DMS 273 treated with DMSO at 0.1 percent for 48 hours (cell line): Measurements from ENCODE around the gene PYHIN1.

Experiments
- DNase-seq: peaks from one replicate; lab custom pipeline; 2025; lab: John Stamatoyannopoulos, UW

PYHIN1 gene

DNA sequence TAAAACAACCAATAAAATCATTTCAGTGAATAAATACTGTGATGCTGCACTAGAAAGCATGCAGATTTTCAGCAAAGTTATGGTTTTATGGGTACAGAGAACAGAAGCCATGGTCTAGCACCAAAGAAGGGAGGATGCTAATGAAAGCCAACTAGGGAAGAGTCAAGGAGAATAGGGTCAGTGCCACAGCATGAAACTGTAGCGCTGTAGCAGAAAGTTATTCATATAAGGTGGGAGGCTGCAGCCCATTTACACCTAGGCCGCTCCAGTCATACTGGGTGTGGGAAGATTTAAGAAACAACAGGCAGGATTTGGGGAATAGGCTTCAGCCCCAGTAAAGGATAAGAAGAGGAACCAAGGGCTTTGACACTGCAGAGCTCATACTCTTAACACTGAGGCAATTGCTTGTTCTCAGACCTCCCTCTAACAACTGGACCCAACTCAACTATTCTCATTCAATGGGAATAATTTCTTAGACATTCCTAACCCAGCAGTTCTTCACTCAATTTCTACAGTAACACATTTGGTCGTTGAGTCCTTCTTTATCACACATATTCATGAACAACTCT is 82.7 kb downstream of the PYHIN1 start:
- no peak for DNase-seq

DNA sequence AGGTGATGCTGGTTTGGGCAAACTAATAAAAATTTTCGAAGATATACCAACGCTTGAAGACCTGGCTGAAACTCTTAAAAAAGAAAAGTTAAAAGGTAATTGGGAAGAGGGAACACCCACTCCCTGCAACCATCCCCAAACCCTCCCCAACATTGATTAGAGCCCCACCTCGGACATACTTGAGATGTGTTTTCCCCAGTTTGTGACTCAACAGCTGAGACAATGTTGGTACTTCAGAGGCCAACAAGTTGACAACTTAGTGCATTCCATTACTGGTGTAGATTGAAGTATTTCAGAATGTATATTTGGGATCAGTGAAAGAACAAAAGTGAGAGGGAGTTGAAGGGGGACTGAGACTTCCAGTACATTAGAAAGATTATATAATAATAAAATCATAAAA is 83.5 kb downstream of the PYHIN1 start:
- no peak for DNase-seq

DNA sequence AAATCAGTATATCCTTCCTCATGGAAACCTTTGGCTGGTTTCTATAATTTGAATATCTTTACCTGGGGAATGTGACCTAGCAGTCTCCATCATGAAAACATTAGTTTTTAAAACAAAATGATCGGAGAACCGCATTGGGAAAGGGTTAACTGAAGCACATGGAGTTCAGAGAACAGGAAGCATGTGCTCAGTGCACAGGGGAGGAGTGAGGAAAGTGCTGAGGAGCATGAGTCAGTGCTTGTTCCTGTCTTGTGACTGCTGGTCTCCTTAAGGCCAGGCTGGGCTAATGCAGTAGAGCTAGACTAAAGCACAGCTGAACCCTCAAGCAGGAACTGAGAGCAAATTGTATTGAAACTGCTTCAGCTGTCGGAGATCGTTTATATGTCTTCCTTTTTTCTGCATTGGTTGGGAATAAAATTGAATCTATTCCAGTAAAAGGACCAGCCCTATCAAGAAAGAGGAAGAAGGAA is 84.1 kb downstream of the PYHIN1 start:
- DNase-seq, result no peak

DNA sequence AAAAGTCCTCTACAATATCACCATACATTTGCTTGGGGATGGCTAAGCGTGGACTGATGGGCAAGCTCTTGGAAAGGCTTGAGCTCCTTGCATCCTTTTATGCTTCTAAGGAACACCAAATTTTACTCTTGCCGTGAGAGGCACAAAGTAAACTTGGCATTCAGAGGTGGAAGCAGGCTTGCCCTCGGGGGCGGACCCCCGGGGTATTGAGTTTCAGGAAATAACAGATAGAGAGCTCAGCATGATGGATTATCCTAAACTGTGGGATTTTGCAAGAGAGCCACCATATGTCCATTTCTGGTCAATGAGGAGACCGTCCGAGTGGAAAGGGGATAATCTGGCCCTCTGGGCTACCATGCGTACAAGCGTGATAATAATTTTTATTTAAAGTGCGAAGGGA is 92.4 kb downstream of the PYHIN1 start:
- DNase-seq, result no peak

DNA sequence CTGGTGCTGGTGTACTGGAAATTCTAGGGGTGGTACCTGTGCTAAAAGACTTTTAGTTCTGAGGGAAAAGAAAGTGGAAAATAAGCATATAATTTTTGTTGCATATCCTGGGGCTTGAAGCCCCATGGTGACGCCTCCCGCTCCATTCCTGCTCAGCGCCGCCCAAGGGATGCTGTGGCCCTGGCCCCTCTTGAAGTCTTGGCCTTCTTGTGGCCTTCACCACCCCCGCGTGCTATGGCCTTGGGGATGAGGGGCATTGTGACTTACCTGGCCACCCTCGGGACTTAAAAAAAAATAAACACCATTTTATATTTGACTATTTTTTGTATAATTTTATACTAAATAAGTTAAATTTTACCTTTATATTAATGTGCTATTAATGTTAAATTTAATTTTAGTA is 93.7 kb downstream of the PYHIN1 start:
- no peak for DNase-seq
